ENCODE data around the gene UBE2F. TPM values are rescaled to one million over a fixed set of nuclear protein-coding genes. Genes with fewer than 3 reads are reported as not detected.

The UBE2F gene
- total RNA-seq, 1 experiment from 2014 or later, result 116 TPM

- H3K9me3 Mint-ChIP-seq (ENCODE audit: unreplicated experiment), result peaks cover 12% of the 10 kb centered on the region
- TF ChIP-seq CTCF (IDR thresholded peaks at IDR 0.05; ENCODE audit: unreplicated experiment), result no peak
- H3K4me3 Mint-ChIP-seq (ENCODE audit: unreplicated experiment), result no peak overlapping the region
- H3K27ac Mint-ChIP-seq (ENCODE audit: low read depth, unreplicated experiment), result peak overlapping the region; percentile 47
- H3K36me3 Mint-ChIP-seq (ENCODE audit: insufficient read depth, unreplicated experiment), result peaks cover 45% of the 10 kb centered on the region
- H3K27me3 Mint-ChIP-seq (ENCODE audit: insufficient read depth, unreplicated experiment), result no peaks in the 10 kb centered on the region
- intact Hi-C loops (cut with micrococcal nuclease), result no loop called here
- ChIA-PET CTCF (interaction anchor here (0.6 to 1.0 kb wide), 2 partner anchors 10 to 53 kb away, joined by 3 read pairs; no protein-coding TSS in a partner anchor), POLR2A (interaction anchor here (1.1 to 1.3 kb wide), 3 partner anchors 109 to 138 kb away, joined by 3 to 4 read pairs (median 3); no protein-coding TSS in a partner anchor)
- H3K4me1 Mint-ChIP-seq (ENCODE audit: insufficient read depth, unreplicated experiment), result peaks cover 25% of the 10 kb centered on the region
- peak; percentile 86 for DNase-seq (ENCODE audit: unreplicated experiment)
- BruUV-seq (replicated peaks), result no TSS peak
Observed at GRCh38 chr2:238077292-238077691, 110.5 kb downstream of the UBE2F start.

GRCh38 chr2:238079874-238080327 is 113.1 kb downstream of the UBE2F start:
- Mint-ChIP-seq H3K27me3 (ENCODE audit: insufficient read depth, unreplicated experiment) (no peaks in the 10 kb centered on the region), H3K36me3 (ENCODE audit: insufficient read depth, unreplicated experiment) (peaks cover 60% of the 10 kb centered on the region), H3K4me3 (ENCODE audit: unreplicated experiment) (no peak overlapping the region), H3K27ac (ENCODE audit: low read depth, unreplicated experiment) (no peak overlapping the region), H3K4me1 (ENCODE audit: insufficient read depth, unreplicated experiment) (peaks cover 25% of the 10 kb centered on the region), H3K9me3 (ENCODE audit: unreplicated experiment) (peaks cover 12% of the 10 kb centered on the region)
- intact Hi-C loops (cut with micrococcal nuclease), result no loop called here
- ChIA-PET CTCF (no interaction called here), POLR2A (no interaction called here)
- DNase-seq (ENCODE audit: unreplicated experiment), result peak; percentile 18
- TF ChIP-seq CTCF (IDR thresholded peaks at IDR 0.05; ENCODE audit: unreplicated experiment), result no peak
- no TSS peak for BruUV-seq (replicated peaks)

GRCh38 chr2:238080518-238080917 is 113.7 kb downstream of the UBE2F start:
- H3K27me3 Mint-ChIP-seq (ENCODE audit: insufficient read depth, unreplicated experiment), result no peaks in the 10 kb centered on the region
- peaks cover 60% of the 10 kb centered on the region for H3K36me3 Mint-ChIP-seq (ENCODE audit: insufficient read depth, unreplicated experiment)
- no peak overlapping the region for H3K4me3 Mint-ChIP-seq (ENCODE audit: unreplicated experiment)
- ChIA-PET POLR2A (interaction anchor here (1.4 to 1.5 kb wide), 2 partner anchors 16 to 20 kb away, joined by 3 to 4 read pairs; partner anchors contain the start of gene SCLY), CTCF (interaction anchor here (0.6 to 0.7 kb wide), 2 partner anchors 195 to 323 kb away, joined by 3 read pairs; no protein-coding TSS in a partner anchor)
- no TSS peak for BruUV-seq (replicated peaks)
- H3K9me3 Mint-ChIP-seq (ENCODE audit: unreplicated experiment), result peaks cover 12% of the 10 kb centered on the region
- peaks cover 25% of the 10 kb centered on the region for H3K4me1 Mint-ChIP-seq (ENCODE audit: insufficient read depth, unreplicated experiment)
- intact Hi-C loops (cut with micrococcal nuclease), result no loop called here
- H3K27ac Mint-ChIP-seq (ENCODE audit: low read depth, unreplicated experiment), result no peak overlapping the region
- no peak for DNase-seq (ENCODE audit: unreplicated experiment)
- TF ChIP-seq CTCF (IDR thresholded peaks at IDR 0.05; ENCODE audit: unreplicated experiment), result no peak

GRCh38 chr2:238081150-238081549 is 114.3 kb downstream of the UBE2F start:
- H3K27me3 Mint-ChIP-seq (ENCODE audit: insufficient read depth, unreplicated experiment), result no peaks in the 10 kb centered on the region
- no TSS peak for BruUV-seq (replicated peaks)
- peaks cover 59% of the 10 kb centered on the region for H3K36me3 Mint-ChIP-seq (ENCODE audit: insufficient read depth, unreplicated experiment)
- DNase-seq (ENCODE audit: unreplicated experiment), result no peak
- peaks cover 12% of the 10 kb centered on the region for H3K9me3 Mint-ChIP-seq (ENCODE audit: unreplicated experiment)
- TF ChIP-seq CTCF (IDR thresholded peaks at IDR 0.05; ENCODE audit: unreplicated experiment), result no peak
- intact Hi-C loops (cut with micrococcal nuclease), result no loop called here
- H3K27ac Mint-ChIP-seq (ENCODE audit: low read depth, unreplicated experiment), result no peak overlapping the region
- peaks cover 25% of the 10 kb centered on the region for H3K4me1 Mint-ChIP-seq (ENCODE audit: insufficient read depth, unreplicated experiment)
- H3K4me3 Mint-ChIP-seq (ENCODE audit: unreplicated experiment), result no peak overlapping the region
- CTCF ChIA-PET, result interaction anchor here (0.6 kb wide), 2 partner anchors 71 to 323 kb away, joined by 3 to 4 read pairs; no protein-coding TSS in a partner anchor
- POLR2A ChIA-PET, result interaction anchor here (1.4 to 1.5 kb wide), 3 partner anchors 16 to 121 kb away, joined by 3 to 5 read pairs (median 4); partner anchors contain the start of gene SCLY

Measured in MCF 10A (cell line).